Activated naive CD4-positive, alpha-beta T cell (primary cell): ENCODE measurements around the gene PIWIL4.

Experiments used
- DNase-seq, 4 experiments: peaks; one replicate each; lab custom pipeline; 2025; lab: John Stamatoyannopoulos, UW

Gene PIWIL4

DNA sequence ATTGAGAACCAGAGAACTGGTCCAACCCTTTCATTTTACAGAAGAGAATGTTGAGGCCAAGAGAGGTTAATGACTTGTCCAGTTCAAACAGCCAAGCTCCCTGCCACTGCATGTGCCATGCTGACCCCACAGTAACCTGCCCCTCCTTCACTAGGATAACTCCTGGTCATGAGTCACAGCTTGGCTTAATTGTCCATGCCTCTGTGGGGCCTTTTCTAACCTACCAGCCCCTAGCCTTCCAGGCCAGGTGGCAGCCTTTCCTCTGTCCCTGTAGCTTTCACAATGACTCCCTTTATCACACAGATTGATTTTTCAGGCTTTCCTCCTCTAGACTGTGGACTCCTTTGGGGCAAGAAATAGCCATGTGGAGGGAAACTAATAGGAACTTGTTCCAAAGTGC lies 97.2 kb downstream of the PIWIL4 start:
- DNase-seq = no peak

DNA sequence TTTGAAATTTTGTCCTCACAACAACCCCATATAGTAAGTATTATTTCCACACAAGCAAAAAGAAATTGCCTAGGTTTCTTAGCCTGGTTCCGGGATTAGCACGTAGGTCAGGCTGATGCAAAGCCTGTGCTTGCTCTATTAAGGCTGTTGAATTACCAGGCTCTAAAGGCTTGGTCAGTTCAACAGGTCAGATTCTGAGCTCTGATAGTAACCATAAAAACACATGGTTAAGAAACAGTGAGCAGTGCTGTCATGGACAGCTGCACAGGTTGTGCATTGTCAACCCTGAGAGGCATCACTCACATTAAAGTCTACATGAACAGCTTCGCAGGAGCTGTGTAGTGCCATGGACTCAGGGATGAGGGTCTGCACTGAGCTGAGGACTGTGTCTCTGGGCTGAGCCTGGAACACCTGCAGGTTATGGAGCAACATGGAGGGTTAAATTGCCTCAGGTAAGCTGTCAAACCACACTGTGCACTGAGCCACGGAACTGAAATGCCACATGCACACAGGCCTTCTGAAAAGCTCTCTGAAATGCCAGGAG lies 98.0 kb downstream of the PIWIL4 start:
- no peak for DNase-seq

DNA sequence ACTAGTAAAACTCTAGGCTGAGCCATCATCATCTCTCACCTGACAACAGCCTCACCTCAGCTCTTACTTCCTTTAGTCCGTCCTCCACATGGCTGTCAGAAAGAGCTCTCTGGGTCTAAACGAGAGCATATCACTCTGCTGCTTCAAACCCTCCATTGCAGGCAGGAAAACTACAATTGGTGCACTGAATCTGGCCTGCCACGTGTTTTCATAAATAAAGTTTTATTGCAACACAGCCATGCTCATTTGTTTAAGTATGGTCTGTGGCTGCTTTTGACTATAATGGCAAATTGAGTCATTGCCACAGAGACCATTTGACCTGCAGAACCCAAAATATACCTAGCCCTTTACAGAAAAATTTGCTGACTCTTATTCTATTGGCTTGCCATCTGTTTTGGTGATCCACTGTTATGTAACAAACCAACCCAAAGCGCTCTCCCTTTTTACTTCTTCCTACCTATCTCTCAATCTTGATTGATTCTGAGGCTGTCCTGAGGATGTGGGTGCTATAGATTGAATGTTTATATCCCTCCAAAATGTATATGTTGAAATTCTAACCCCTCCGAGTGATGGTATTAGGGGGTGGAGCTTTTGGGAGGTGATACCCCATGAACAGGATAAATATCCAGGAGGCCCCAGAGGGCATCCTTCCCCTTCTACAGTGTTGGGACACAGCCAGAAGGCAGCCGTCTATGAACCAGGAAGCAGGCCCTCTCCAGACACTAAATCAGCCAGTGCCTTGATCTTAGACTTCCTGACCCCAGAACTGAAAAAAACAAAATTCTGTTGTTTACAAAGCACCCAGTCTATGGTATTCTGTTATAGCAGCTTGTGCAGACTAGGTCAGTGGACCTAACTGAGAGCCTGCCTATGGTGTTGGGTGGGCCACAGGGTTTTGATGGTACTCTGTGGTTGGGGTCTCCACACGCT lies 99.9 kb downstream of the PIWIL4 start:
- DNase-seq = no peak

- no peak for DNase-seq
Measured at GRCh38 chr11:94668212-94668793, 101.1 kb downstream of the PIWIL4 start.

- DNase-seq = no peak
Measured at GRCh38 chr11:94669023-94669422, 101.9 kb downstream of the PIWIL4 start.
